GM12891 (cell line): ENCODE results near the gene COPS7A. TPM values are rescaled to one million over a fixed set of nuclear protein-coding genes. Genes with fewer than 3 reads are reported as not detected.

ENCODE experiments used
- DNase-seq: peaks from one replicate; pipeline ENCODE4 v3.0.0; 2011; ENCODE audit warnings: low spot score; ENCODE audit not compliant: insufficient read length
- FAIRE-seq: peaks from 2 replicates; lab custom pipeline; 2011; peaks lifted over from hg19 to GRCh38; lab: Jason Lieb, UNC
- PAX5 ChIP-seq: IDR thresholded peaks from 2 replicates; pipeline ENCODE4 v1.6.1; 2011; ENCODE audit warnings: low read length, moderate library complexity, mild to moderate bottlenecking; ENCODE audit not compliant: insufficient read depth, severe bottlenecking
- POLR2A ChIP-seq: IDR thresholded peaks from 2 replicates; pipeline ENCODE4 v1.6.1; 2011; ENCODE audit warnings: low read depth, low read length, control low read depth
- POLR2AphosphoS5 ChIP-seq: IDR thresholded peaks from 2 replicates; pipeline ENCODE4 v1.6.1; 2011; ENCODE audit warnings: low read depth, low read length, control low read depth
- POU2F2 ChIP-seq: IDR thresholded peaks from 2 replicates; pipeline ENCODE4 v1.6.1; 2011; ENCODE audit warnings: low read depth, mild to moderate bottlenecking, control low read depth, low read length, moderate library complexity
- SPI1 ChIP-seq: IDR thresholded peaks from 2 replicates; pipeline ENCODE4 v1.6.1; 2011; ENCODE audit warnings: low read depth, low read length, control low read depth
- TAF1 ChIP-seq: IDR thresholded peaks from 2 replicates; pipeline ENCODE4 v1.6.1; 2011; ENCODE audit warnings: low read depth, low read length, control low read depth
- polyA plus RNA-seq: library from polyadenylated mRNA; unstranded; fragments of >200 nt; gene quantifications from one replicate; pipeline ENCODE4 v1.2.1, GENCODE V29; 2012; ENCODE audit warnings: low read depth, missing spikeins, inconsistent platforms; ENCODE audit not compliant: missing spikeins

The COPS7A gene, protein sequence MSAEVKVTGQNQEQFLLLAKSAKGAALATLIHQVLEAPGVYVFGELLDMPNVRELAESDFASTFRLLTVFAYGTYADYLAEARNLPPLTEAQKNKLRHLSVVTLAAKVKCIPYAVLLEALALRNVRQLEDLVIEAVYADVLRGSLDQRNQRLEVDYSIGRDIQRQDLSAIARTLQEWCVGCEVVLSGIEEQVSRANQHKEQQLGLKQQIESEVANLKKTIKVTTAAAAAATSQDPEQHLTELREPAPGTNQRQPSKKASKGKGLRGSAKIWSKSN
- 36.6 TPM for polyA plus RNA-seq

DNA sequence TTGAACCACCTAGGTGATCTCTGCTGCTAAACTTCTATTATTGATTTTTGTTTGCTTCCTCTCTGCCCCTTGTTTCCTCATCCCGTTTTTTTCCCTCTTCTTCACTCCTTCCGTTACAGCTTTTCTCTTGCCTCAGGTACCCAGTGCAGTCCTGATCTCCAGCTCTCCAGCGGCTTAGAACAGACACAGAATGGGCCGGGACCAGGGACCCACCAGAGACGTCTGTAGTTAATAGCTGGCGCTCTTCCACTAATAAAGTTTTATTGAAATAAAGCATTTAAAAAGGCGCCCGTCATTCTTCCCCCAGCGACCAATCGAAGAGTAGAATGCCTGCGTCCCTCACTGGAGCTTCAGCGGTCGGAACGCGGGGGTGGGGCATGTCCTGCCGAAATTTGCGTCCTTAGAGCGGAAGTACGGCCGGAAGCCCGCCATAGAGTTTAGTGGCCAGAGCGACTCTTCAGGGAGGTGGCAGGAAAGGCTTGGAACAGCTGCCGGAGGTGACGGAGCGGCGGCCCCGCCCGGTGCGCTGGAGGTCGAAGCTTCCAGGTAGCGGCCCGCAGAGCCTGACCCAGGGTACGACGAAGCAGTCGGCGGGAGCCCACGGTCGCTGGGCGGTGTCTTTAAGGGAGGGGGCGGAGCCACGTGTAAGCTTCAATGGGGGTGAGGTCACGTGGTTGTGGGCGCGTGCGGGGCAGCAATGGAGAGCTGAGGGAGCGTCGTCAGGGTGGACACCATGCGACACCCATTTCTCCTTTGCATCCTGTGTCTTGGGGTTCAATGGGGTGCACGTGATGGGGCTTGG is at the start of gene COPS7A:
Gene COPS7A (plus strand): TSS at position 440 of the 802 bp plus-strand sequence. CDS start 611 bp downstream, outside the sequence.
- FAIRE-seq (peak; percentile 99), DNase-seq (peak; percentile 94)
- TF ChIP-seq POLR2AphosphoS5 (peak; percentile 86), POLR2A (peak; percentile 76), TAF1 (peak; percentile 82), SPI1 (peak; percentile 62), PAX5 (no peak), POU2F2 (peak; percentile 64; the same call in 1 of the 2 replicates)

DNA sequence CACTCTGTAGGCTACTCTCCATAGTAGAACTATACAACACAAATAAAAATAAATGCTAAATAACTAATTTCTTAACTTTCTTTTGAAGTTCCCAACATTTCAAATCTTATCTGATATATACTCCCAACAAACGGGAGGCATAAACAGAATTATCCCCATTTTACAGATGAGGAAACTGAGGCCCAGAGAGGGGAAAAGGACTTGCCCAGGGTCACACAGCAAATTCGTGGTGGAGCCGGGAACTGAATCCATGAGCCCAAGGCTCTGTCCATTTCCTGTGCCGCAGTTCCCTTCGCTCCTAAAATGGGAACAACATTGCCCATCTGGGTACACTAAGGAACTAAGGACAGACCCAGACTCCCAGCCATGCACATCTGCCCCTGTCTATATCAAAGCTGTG is 46.9 kb upstream of the COPS7A start:
- no peak for DNase-seq
- no peak for FAIRE-seq
- TF ChIP-seq SPI1 = no peak
- TF ChIP-seq PAX5 = no peak
- TF ChIP-seq POLR2AphosphoS5 = no peak
- TF ChIP-seq POU2F2 = no peak
- no peak for TF ChIP-seq TAF1
- no peak for TF ChIP-seq POLR2A

DNA sequence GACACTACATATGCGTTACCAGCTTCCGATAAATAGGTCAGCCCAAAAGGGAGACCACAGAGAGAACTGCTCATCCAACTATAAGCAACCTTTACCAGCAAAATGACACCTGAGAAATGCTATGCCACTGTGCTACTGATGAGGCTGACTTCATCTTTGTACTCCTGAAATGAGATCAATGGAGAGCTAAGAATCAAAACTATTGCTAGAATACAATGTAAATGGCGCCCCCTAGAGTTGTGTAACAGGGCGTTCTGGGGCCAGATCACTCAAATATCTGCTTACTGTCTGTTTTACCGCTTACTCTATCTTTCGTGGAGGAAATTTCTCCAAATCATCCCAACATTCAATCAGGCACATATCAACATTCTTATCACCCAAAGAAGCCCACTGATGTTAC is 39.2 kb upstream of the COPS7A start:
- no peak for DNase-seq
- peak; percentile 66 for FAIRE-seq
- no peak for TF ChIP-seq POLR2AphosphoS5
- TF ChIP-seq TAF1 = no peak
- TF ChIP-seq POLR2A = no peak
- no peak for TF ChIP-seq PAX5
- no peak for TF ChIP-seq POU2F2
- no peak for TF ChIP-seq SPI1

DNA sequence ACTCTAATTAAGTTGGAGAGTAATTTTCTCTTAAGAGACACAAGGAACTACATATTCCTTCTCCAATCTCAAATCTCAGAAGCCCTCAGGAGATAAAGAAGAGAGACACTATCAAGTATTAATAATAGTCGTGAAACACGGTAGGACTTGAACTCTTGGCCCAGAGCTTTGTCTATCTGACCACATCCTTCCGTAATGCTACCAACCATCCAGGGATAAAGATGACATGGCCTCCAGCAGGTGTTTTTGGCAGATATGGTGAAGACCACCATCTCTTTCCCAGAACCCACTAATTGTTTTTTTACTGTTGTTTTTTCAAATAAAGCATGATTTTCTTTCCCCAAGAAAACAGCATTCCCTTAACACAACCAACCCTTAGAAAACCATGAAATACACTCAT is 38.0 kb upstream of the COPS7A start:
- no peak for TF ChIP-seq SPI1
- no peak for TF ChIP-seq POU2F2
- no peak for TF ChIP-seq POLR2AphosphoS5
- no peak for TF ChIP-seq PAX5
- no peak for TF ChIP-seq POLR2A
- TF ChIP-seq TAF1 = no peak
- DNase-seq (no peak), FAIRE-seq (no peak)

- TF ChIP-seq SPI1 (0 out of 2 replicates have a peak, but pooled peaks have one; percentile 25), POLR2AphosphoS5 (no peak)
- DNase-seq (no peak), FAIRE-seq (no peak)
Measured at GRCh38 chr12:6688543-6688998, 35.3 kb upstream of the COPS7A start.

DNA sequence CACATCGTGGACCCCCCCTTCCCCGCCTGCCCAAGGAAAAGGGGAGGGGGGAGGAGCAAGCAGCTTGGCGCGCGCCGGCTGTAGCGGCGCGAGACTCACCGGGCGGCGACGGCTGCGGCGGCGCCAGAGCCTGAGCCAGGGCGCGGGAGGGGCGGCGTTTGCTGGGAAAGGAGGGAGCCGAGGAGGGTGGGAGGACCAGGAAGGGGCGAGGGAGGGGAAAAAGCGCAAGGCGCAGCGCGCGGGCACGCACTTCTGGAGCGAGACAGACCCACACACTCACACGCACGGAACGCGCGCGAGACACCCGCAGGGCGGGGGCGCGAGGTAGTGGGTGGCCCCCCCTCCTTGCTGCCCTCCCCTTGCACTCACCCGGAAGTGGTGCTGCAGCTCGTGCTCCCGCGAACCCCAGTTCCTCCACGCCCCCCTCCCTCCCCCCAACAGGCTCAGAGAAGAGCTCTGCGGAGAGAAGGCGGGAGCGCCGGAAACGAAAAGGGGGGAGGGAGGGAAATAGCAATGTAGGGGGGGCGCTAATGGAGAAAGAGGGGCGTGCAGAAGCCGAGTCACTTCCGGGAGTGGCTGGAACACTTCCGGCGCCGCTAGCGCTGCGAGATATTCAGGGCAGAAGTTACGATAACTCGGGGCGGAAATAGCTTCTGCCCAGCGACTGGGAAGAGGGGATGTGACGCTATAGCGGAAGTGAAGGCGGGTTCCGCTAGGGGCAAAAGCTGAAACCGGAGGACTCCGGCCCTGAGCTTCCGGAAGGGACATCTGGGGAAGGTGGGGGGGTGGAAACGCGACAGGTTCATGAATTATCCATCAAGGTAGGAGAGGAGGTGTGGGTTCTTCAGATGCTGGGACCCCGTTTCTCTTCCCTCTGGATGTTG is 34.6 kb upstream of the COPS7A start, which contains the start of gene ZNF384:
Gene ZNF384 (minus strand): TSS at position 377 of the 884 bp plus-strand sequence. CDS start 9,855 bp downstream, outside the sequence.
- peak; percentile 60 for TF ChIP-seq SPI1
- TF ChIP-seq POLR2AphosphoS5 = peak; percentile 63
- TF ChIP-seq PAX5 = peak; percentile 3
- TF ChIP-seq POLR2A = peak; percentile 83
- peak; percentile 61; the same call in 1 of the 2 replicates for TF ChIP-seq POU2F2
- TF ChIP-seq TAF1 = peak; percentile 49; the same call in 1 of the 2 replicates
- FAIRE-seq (peak; percentile 97), DNase-seq (peak; percentile 96)

GRCh38 chr12:6691473-6691872 is 32.4 kb upstream of the COPS7A start:
- TF ChIP-seq PAX5 = no peak
- TF ChIP-seq TAF1 = no peak
- TF ChIP-seq POU2F2 = no peak
- TF ChIP-seq POLR2AphosphoS5 = no peak
- TF ChIP-seq SPI1 = no peak
- no peak for TF ChIP-seq POLR2A
- FAIRE-seq (no peak), DNase-seq (no peak)

DNA sequence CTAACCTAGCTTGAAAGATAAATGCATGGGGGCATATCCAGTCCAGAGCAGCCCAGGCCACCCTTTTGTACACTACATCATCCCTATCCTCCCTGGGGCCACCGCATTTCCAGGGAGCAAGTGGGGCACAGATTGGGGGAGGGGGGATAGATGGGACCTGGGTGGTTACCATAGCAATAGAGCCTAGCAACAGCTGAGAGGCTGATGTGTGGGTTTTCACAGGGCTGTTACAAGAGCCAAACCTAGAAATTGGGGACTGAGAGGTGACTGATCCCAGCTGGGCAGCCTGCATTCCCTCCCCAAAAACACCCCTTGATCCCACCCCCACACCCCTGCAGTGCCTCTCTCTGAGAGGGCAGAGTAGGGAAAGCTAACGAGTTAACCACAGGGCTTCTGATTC is 31.0 kb upstream of the COPS7A start:
- no peak for DNase-seq
- no peak for FAIRE-seq
- no peak for TF ChIP-seq POLR2A
- no peak for TF ChIP-seq PAX5
- TF ChIP-seq POU2F2 = no peak
- TF ChIP-seq POLR2AphosphoS5 = no peak
- TF ChIP-seq TAF1 = no peak
- TF ChIP-seq SPI1 = no peak

GRCh38 chr12:6693832-6694355 is 30.0 kb upstream of the COPS7A start:
- FAIRE-seq (no peak), DNase-seq (no peak)
- TF ChIP-seq SPI1 (no peak), POLR2A (no peak), PAX5 (no peak), POU2F2 (no peak), POLR2AphosphoS5 (no peak), TAF1 (no peak)
